ELR (cell line): ENCODE measurements around the gene M6PR.
"Not testable (repeated sequence)": the region's sequence is repeated elsewhere in the genome, so short reads cannot be mapped to it uniquely, and the experiment has no call there.

Experiments
- DNase-seq: peaks from one replicate; pipeline ENCODE4 v3.0.0-alpha.2; 2015; ENCODE audit warnings: low read depth

M6PR gene

GRCh38 chr12:8950702-8951478 is 1.4 kb upstream of the M6PR start:
- no peak for DNase-seq

GRCh38 chr12:8950221-8950527 is 729 bp upstream of the M6PR start:
- no peak for DNase-seq

GRCh38 chr12:8948701-8949341 is 624 bp downstream of the M6PR start:
- DNase-seq = peak; percentile 49

GRCh38 chr12:8947737-8948136 is 1.7 kb downstream of the M6PR start:
- peak; percentile 8 for DNase-seq

GRCh38 chr12:8946733-8947132 is 2.7 kb downstream of the M6PR start:
- no peak for DNase-seq

- DNase-seq = no peak
Measured at GRCh38 chr12:8943565-8944186, 5.8 kb downstream of the M6PR start.

- DNase-seq = peak; percentile 18
Measured at GRCh38 chr12:8941691-8942478, 7.6 kb downstream of the M6PR start.

GRCh38 chr12:8937842-8938442 is 11.5 kb downstream of the M6PR start:
- not testable (repeated sequence) for DNase-seq

- DNase-seq = no peak
Measured at GRCh38 chr12:8936735-8937134, 12.7 kb downstream of the M6PR start.

GRCh38 chr12:8934080-8934479 is 15.4 kb downstream of the M6PR start:
- DNase-seq = not testable (repeated sequence)

- not testable (repeated sequence) for DNase-seq
Measured at GRCh38 chr12:8932464-8932863, 17.0 kb downstream of the M6PR start.

- DNase-seq = not testable (repeated sequence)
Measured at GRCh38 chr12:8930655-8931323, 18.7 kb downstream of the M6PR start.

- DNase-seq = no peak
Measured at GRCh38 chr12:8922544-8922943, 26.9 kb downstream of the M6PR start.

- DNase-seq = not testable (repeated sequence)
Measured at GRCh38 chr12:8919643-8920042, 29.8 kb downstream of the M6PR start.

- DNase-seq = no peak
Measured at GRCh38 chr12:8917751-8918150, 31.7 kb downstream of the M6PR start.

- DNase-seq = no peak
Measured at GRCh38 chr12:8917031-8917430, 32.4 kb downstream of the M6PR start.

- no peak for DNase-seq
Measured at GRCh38 chr12:8916154-8916553, 33.3 kb downstream of the M6PR start.

- DNase-seq = peak; percentile 75
Measured at GRCh38 chr12:8914716-8915526, 34.5 kb downstream of the M6PR start.

- DNase-seq = peak; percentile 79
Measured at GRCh38 chr12:8914033-8914715, 35.3 kb downstream of the M6PR start, which contains the start of gene PHC1. TSS of gene PHC1 (plus strand) at chr12:8914509. CDS start at chr12:8917678, 3,169 bp downstream.

GRCh38 chr12:8913702-8914032 is 35.8 kb downstream of the M6PR start:
- no peak for DNase-seq
